Measurements from ENCODE around the gene LYPD4.

DNA sequence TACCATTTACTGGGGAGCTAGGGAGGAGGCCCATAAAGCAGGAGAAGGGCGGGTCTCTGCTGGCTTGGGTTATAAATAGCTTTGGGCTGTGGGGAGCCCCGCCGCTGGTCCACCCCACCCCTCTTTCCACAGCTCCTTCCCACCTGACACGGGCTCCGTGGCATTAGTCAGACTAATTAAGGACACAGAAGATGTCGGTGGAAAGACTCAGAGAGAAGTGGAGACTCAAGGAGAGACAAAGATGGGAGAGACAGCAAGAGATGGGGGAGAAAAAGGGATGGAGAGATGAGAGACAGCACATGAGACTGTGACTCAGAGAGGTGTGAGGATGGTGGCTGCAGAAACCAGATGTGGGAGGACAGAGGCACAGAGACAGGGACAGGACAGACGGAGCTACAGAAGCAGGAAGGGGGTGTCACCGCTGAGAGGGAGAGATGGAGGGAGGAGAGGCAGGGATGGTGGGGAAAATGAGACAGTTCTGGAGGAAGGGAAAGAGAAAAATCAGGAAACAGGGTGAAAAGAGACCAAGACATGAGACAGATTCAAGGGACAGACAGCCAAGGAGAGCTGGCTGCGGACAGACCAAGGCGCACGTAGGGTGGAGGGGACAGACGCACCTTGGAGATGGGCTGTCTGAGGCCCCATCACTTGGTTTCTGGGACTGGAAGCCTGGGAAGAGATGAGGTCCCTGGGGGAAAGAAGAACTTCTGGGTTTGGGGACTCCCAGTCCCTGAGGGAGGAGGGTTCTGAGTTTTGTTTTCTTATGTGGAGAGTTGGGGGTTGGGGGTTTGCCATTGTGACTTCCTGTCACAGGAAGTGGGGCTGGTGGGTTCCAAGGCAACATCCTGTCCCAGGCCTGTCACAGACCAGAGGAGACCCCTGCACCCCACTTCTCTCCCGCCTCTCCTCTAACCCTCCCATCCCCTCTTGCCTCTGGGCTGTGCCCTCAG is 42.6 kb upstream of the LYPD4 start:
- TF ChIP-seq, protein P1, sequence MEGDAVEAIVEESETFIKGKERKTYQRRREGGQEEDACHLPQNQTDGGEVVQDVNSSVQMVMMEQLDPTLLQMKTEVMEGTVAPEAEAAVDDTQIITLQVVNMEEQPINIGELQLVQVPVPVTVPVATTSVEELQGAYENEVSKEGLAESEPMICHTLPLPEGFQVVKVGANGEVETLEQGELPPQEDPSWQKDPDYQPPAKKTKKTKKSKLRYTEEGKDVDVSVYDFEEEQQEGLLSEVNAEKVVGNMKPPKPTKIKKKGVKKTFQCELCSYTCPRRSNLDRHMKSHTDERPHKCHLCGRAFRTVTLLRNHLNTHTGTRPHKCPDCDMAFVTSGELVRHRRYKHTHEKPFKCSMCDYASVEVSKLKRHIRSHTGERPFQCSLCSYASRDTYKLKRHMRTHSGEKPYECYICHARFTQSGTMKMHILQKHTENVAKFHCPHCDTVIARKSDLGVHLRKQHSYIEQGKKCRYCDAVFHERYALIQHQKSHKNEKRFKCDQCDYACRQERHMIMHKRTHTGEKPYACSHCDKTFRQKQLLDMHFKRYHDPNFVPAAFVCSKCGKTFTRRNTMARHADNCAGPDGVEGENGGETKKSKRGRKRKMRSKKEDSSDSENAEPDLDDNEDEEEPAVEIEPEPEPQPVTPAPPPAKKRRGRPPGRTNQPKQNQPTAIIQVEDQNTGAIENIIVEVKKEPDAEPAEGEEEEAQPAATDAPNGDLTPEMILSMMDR (conservative IDR thresholded peaks at IDR 0.05; ENCODE audit: low read length): no peak
- TF ChIP-seq EZH2phosphoT487 (IDR thresholded peaks at IDR 0.05; ENCODE audit: borderline replicate concordance, low read depth, low read length): no peak

All from OCI-LY7 (cell line).